SK-N-SH treated with all-trans-retinoic acid at 6 μM for 48 hours (cell line): Measurements from ENCODE around the gene NLGN2.
"Not testable (repeated sequence)": the region's sequence is repeated elsewhere in the genome, so short reads cannot be mapped to it uniquely, and the experiment has no call there.

Experiments
- ATAC-seq: fragments of 200-7000 bp; cut with Tn5 transposase; 3 replicates; pipeline ENCODE4 v1.9.1; 2020; ENCODE audit warnings: mild to moderate bottlenecking, moderate library complexity
- ARNTL ChIP-seq: fragments of 450-650 bp; formaldehyde crosslinking; IDR thresholded peaks from 2 replicates; pipeline ENCODE4 v1.5.0; 2020; ENCODE audit warnings: low read depth, mild to moderate bottlenecking, moderate library complexity, borderline replicate concordance
- BACH2 ChIP-seq: fragments of 250-450 bp; sonication (Bioruptor Pico); IDR thresholded peaks from 2 replicates; pipeline ENCODE4 v1.9.0; 2021; ENCODE audit warnings: mild to moderate bottlenecking, borderline replicate concordance
- CREB5 ChIP-seq: fragments of 250-450 bp; sonication (Bioruptor Pico); IDR thresholded peaks from 2 replicates; pipeline ENCODE4 v1.5.1; 2020; ENCODE audit warnings: low read depth, mild to moderate bottlenecking, moderate library complexity
- ESRRG ChIP-seq: fragments of 250-450 bp; sonication (Bioruptor Pico); IDR thresholded peaks from 2 replicates; pipeline ENCODE4 v1.6.1; 2021; ENCODE audit warnings: mild to moderate bottlenecking
- ISL1 ChIP-seq: fragments of 250-450 bp; sonication (Bioruptor Pico); IDR thresholded peaks from 2 replicates; pipeline ENCODE4 v2.1.2; 2022; ENCODE audit warnings: mild to moderate bottlenecking, moderate library complexity
- PATZ1 ChIP-seq: fragments of 250-450 bp; sonication (Bioruptor Pico); IDR thresholded peaks from 2 replicates; pipeline ENCODE4 v1.8.0; 2020; ENCODE audit warnings: mild to moderate bottlenecking, moderate library complexity, borderline replicate concordance
- POU6F1 ChIP-seq: fragments of 250-450 bp; sonication (Bioruptor Pico); IDR thresholded peaks from 2 replicates; pipeline ENCODE4 v1.8.0; 2021; ENCODE audit warnings: low read depth, mild to moderate bottlenecking, moderate library complexity, borderline replicate concordance
- PPARA ChIP-seq: fragments of 250-450 bp; sonication (Bioruptor Pico); IDR thresholded peaks from 2 replicates; pipeline ENCODE4 v1.5.0; 2020; ENCODE audit warnings: mild to moderate bottlenecking, borderline replicate concordance
- RARB ChIP-seq: fragments of 250-450 bp; sonication (Bioruptor Pico); IDR thresholded peaks from 2 replicates; pipeline ENCODE4 v1.8.0; 2021; ENCODE audit warnings: mild to moderate bottlenecking, moderate library complexity
- TOX ChIP-seq: fragments of 250-450 bp; sonication (Bioruptor Pico); IDR thresholded peaks from 2 replicates; pipeline ENCODE4 v1.8.0; 2021; ENCODE audit warnings: mild to moderate bottlenecking, moderate library complexity, borderline replicate concordance
- TSHZ2 ChIP-seq: fragments of 250-450 bp; sonication (Bioruptor Pico); IDR thresholded peaks from 2 replicates; pipeline ENCODE4 v1.5.0; 2020; ENCODE audit warnings: mild to moderate bottlenecking, moderate library complexity
- ZFP30 ChIP-seq: fragments of 450-650 bp; formaldehyde crosslinking; IDR thresholded peaks from 2 replicates; pipeline ENCODE4 v1.5.0; 2022; ENCODE audit warnings: mild to moderate bottlenecking, moderate library complexity
- ZNF565 ChIP-seq: fragments of 450-650 bp; formaldehyde crosslinking; conservative IDR thresholded peaks from 2 replicates; pipeline ENCODE4 v1.5.0; 2020; ENCODE audit warnings: low read depth, mild to moderate bottlenecking, moderate library complexity
- ZNF70 ChIP-seq: fragments of 450-650 bp; formaldehyde crosslinking; IDR thresholded peaks from 2 replicates; pipeline ENCODE4 v1.5.0; 2020; ENCODE audit warnings: mild to moderate bottlenecking, moderate library complexity
- ZNF8 ChIP-seq: fragments of 450-650 bp; formaldehyde crosslinking; IDR thresholded peaks from 2 replicates; pipeline ENCODE4 v1.5.0; 2020; ENCODE audit warnings: mild to moderate bottlenecking, moderate library complexity

NLGN2 gene

GRCh38 chr17:7407485-7408251, at the start of gene NLGN2:
NLGN2 (plus strand) TSS chr17:7407845; CDS start chr17:7408256, 411 bp downstream.
- no peak for ATAC-seq
- TF ChIP-seq RARB (CRISPR knock-in tag) (no peak), ZNF8 (CRISPR knock-in tag) (no peak), BACH2 (CRISPR knock-in tag) (no peak), TSHZ2 (CRISPR knock-in tag) (no peak), ISL1 (no peak), POU6F1 (CRISPR knock-in tag) (no peak), ZNF70 (CRISPR knock-in tag) (no peak), ZNF565 (no peak), TOX (no peak), PATZ1 (no peak), ESRRG (no peak), ARNTL (CRISPR knock-in tag) (no peak)

GRCh38 chr17:7361906-7362305, 45.7 kb upstream of the NLGN2 start:
- no peak for ATAC-seq
- TF ChIP-seq ZFP30, result no peak
- TF ChIP-seq PPARA (CRISPR knock-in tag), result no peak
- TF ChIP-seq, all 23 proteins: peak for 0

GRCh38 chr17:7363311-7363710, 44.3 kb upstream of the NLGN2 start:
- TF ChIP-seq RARB (CRISPR knock-in tag), result no peak
- no peak for TF ChIP-seq ZFP30
- no peak for TF ChIP-seq TOX
- TF ChIP-seq ZNF8 (CRISPR knock-in tag), result no peak
- TF ChIP-seq ZNF565, result no peak
- TF ChIP-seq POU6F1 (CRISPR knock-in tag), result no peak
- ATAC-seq, result no peak

GRCh38 chr17:7365963-7366362, 41.7 kb upstream of the NLGN2 start:
- ATAC-seq, result not testable (repeated sequence)

GRCh38 chr17:7367083-7367482, 40.6 kb upstream of the NLGN2 start:
- TF ChIP-seq ZNF565 (no peak), ZNF70 (CRISPR knock-in tag) (no peak), CREB5 (CRISPR knock-in tag) (no peak), POU6F1 (CRISPR knock-in tag) (no peak), TOX (no peak)
- ATAC-seq, result no peak
